ENCODE measurements around the gene SLK.

- TF ChIP-seq POLR2A (IDR thresholded peaks at IDR 0.05; ENCODE audit: low read length) (no peak), GATA1 (IDR thresholded peaks at IDR 0.05; ENCODE audit: low read depth, low read length) (no peak)
These were observed 24.6 kb downstream of the SLK start for GRCh38 chr10:103991393-103992128.
